ENCODE measurements around the gene RABL6.

The RABL6 gene

DNA sequence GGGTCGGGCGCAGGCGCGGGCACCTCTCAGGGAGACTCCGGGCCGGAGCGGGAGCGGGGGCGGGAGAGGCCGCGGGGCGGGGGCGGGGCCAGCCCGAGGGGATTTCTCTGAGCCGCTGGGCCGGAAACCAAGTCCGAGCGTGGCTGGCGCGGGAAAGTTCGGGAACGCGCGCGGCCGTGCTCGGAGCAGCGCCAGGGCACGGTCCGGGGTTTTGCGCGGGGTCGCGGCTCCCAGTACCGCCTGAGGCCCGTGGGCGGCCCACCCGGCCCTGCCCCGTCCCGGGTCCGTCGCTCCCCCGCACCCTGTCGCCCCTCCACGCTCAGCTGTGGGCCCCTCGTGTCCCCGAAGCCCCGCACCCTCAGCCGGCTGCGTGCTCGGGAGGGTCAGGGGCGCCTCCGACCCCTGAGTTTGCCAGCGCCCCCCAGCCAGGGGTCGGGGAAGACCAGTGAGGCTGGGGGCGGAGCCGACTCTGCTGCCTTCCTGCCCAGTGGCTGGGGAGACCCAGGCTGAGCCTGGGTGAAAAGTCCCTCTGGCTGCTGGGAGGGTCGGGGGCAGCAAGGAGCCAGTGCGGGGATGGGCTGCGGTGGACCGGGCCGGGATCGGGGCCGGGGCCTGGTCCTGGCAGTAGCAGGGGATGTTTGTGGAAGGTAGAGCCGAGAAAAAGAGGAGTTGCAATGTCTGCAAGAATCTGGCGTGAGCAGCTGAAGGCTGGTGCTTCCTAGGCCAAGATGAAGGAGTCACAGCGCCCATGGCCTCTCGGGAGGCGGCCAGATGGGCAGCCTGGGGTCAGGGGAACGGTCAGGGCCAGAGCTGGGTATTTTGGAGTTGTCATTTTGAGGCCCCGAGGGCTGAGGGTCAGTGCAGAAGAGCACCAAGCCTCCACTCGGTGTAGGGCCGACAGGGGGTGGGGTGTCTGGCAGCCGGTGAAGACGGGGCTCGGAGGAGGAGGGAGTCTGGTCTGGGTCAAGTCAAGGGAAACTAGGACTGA, 79.2 kb downstream of the RABL6 start:
- DNase-seq = no peak

DNA sequence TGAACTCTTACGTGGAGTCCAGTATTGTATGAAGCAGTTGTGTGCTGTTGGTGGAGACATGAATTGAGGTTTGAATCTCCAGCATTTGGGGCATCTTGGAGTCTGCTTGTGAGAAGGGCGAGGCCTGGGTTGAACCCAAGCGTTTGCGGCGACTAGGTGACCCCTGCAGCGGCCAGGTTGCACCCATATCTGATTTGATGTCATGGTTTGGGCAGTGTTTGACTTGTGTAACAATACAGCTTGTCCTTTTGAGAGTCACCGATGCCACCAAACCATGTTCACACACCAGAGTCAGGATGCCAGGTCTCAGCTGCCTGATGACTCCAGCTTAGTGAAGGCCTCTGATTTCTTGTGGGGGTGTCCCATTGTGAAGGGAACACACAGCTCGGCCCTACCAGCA, 80.7 kb downstream of the RABL6 start:
- no peak for DNase-seq

DNA sequence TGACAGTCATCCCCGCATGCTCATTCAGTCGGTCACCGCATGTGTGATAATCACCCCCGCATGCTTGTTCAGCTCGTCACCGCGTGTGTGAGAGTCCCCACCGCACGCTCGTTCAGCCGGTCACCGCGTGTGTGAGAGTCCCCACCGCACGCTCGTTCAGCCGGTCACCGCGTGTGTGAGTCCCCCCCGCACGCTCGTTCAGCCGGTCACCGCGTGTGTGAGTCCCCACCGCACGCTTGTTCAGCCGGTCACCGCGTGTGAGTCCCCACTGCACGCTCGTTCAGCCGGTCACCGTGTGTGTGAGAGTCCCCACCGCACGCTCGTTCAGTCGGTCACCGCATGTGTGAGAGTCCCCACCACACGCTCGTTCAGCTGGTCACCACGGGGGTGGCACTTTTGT, 82.1 kb downstream of the RABL6 start:
- no peak for DNase-seq

GRCh38 chr9:136890661-136891060, 82.9 kb downstream of the RABL6 start:
- DNase-seq = no peak

Measured in DMS 273 treated with DMSO at 0.1 percent for 48 hours (cell line).